Activated CD4-positive, alpha-beta T cell treated with anti-CD3 and anti-CD28 coated beads, Interleukin-2, amount 10 ng/mL, durations not matched to agents 7 days and 5 days (primary cell): Measurements from ENCODE around the gene TBC1D13. TPM values are rescaled to one million over a fixed set of nuclear protein-coding genes. Genes with fewer than 3 reads are reported as not detected.
"Not testable (repeated sequence)": the region's sequence is repeated elsewhere in the genome, so short reads cannot be mapped to it uniquely, and the experiment has no call there.

Source experiments
- CTCF ChIA-PET: fragments of 350-600 bp; sonication (Branson Sonifier 250); formaldehyde crosslinking; loops from one replicate; lab custom pipeline; 2021; ENCODE audit warnings: antibody characterized with exemption; lab: Charles Lee
- POLR2A ChIA-PET: fragments of 350-600 bp; sonication (Branson Sonifier 250); formaldehyde crosslinking; loops from one replicate; lab custom pipeline; 2021; ENCODE audit warnings: antibody characterized with exemption; lab: Charles Lee
- DNase-seq: peaks from one replicate; pipeline ENCODE4 v3.0.0-alpha.2; 2020
- H3K27ac Mint-ChIP-seq: one replicate; pipeline ENCODE4 v1.8.0; 2021; ENCODE audit warnings: mild to moderate bottlenecking, moderate library complexity, mixed read lengths
- H3K27me3 Mint-ChIP-seq: one replicate; pipeline ENCODE4 v1.8.0; 2021; ENCODE audit warnings: mixed read lengths
- H3K36me3 Mint-ChIP-seq: one replicate; pipeline ENCODE4 v1.8.0; 2021; ENCODE audit warnings: low read depth, mixed read lengths
- H3K4me1 Mint-ChIP-seq: one replicate; pipeline ENCODE4 v1.8.0; 2021; ENCODE audit warnings: mixed read lengths
- H3K4me3 Mint-ChIP-seq: one replicate; pipeline ENCODE4 v1.8.0; 2021; ENCODE audit warnings: mild to moderate bottlenecking, moderate library complexity, mixed read lengths
- H3K9me3 Mint-ChIP-seq: one replicate; pipeline ENCODE4 v1.8.0; 2021; ENCODE audit warnings: mixed read lengths
- total RNA-seq, 2 experiments: library from RNA; stranded (reverse); gene quantifications; one replicate each; pipeline ENCODE4 v1.2.3, GENCODE V29; 2021

The TBC1D13 gene
- total RNA-seq, 2 experiments from 2014 or later: 18.4 to 21.1 TPM

- ChIA-PET CTCF (interaction anchor here (0.8 to 1.4 kb wide), 4 partner anchors 23 to 116 kb away, joined by 3 to 6 read pairs (median 4); partner anchors contain the start of gene ENDOG), POLR2A (no interaction called here)
- Mint-ChIP-seq H3K27me3 (no peaks in the 10 kb centered on the region), H3K36me3 (peaks cover 5% of the 10 kb centered on the region), H3K4me1 (peaks cover 21% of the 10 kb centered on the region), H3K9me3 (no peaks in the 10 kb centered on the region), H3K27ac (peak overlapping the region; percentile 99), H3K4me3 (peak overlapping the region; percentile 88)
- DNase-seq: no peak
These were observed 16.6 kb upstream of the TBC1D13 start for GRCh38 chr9:128770286-128771030.

GRCh38 chr9:128771094-128771721 is 15.8 kb upstream of the TBC1D13 start:
- H3K4me1 Mint-ChIP-seq: peaks cover 21% of the 10 kb centered on the region
- peak overlapping the region; percentile 99 for H3K27ac Mint-ChIP-seq
- peak overlapping the region; percentile 88 for H3K4me3 Mint-ChIP-seq
- no peaks in the 10 kb centered on the region for H3K27me3 Mint-ChIP-seq
- peak; percentile 33 for DNase-seq
- POLR2A ChIA-PET: no interaction called here
- peaks cover 5% of the 10 kb centered on the region for H3K36me3 Mint-ChIP-seq
- CTCF ChIA-PET: interaction anchor here (0.5 to 1.4 kb wide), 5 partner anchors 22 to 127 kb away, joined by 3 to 6 read pairs (median 4); partner anchors contain the start of gene ENDOG
- H3K9me3 Mint-ChIP-seq: no peaks in the 10 kb centered on the region

- Mint-ChIP-seq H3K9me3 (no peaks in the 10 kb centered on the region), H3K4me3 (peak within 1 kb of the TSS; percentile 88), H3K27ac (peak within 1 kb of the TSS; percentile 99), H3K27me3 (no peaks in the 10 kb centered on the region), H3K4me1 (peaks cover 21% of the 10 kb centered on the region), H3K36me3 (peaks cover 5% of the 10 kb centered on the region)
- ChIA-PET CTCF (interaction anchor here (1.0 to 2.6 kb wide), 3 partner anchors 11 to 118 kb away, joined by 4 to 6 read pairs (median 5); partner anchors contain the start of gene ENDOG), POLR2A (no interaction called here)
- DNase-seq: peak; percentile 94
These were observed 15.1 kb upstream of the TBC1D13 start, which contains the start of gene ZER1 for GRCh38 chr9:128771745-128772519. Gene ZER1, minus strand, starts transcription at chr9:128771927. Its CDS starts 16,362 bp downstream, at chr9:128755565.

GRCh38 chr9:128773049-128773448 is 14.0 kb upstream of the TBC1D13 start:
- DNase-seq: no peak
- peak overlapping the region; percentile 99 for H3K27ac Mint-ChIP-seq
- H3K4me1 Mint-ChIP-seq: peaks cover 21% of the 10 kb centered on the region
- H3K4me3 Mint-ChIP-seq: peak overlapping the region; percentile 88
- H3K36me3 Mint-ChIP-seq: peaks cover 5% of the 10 kb centered on the region
- H3K27me3 Mint-ChIP-seq: no peaks in the 10 kb centered on the region
- H3K9me3 Mint-ChIP-seq: no peaks in the 10 kb centered on the region
- ChIA-PET POLR2A (no interaction called here), CTCF (interaction anchor here (0.6 to 2.6 kb wide), 4 partner anchors 9 to 576 kb away, joined by 3 to 5 read pairs (median 4); no protein-coding TSS in a partner anchor)

- no peaks in the 10 kb centered on the region for H3K27me3 Mint-ChIP-seq
- peaks cover 17% of the 10 kb centered on the region for H3K4me1 Mint-ChIP-seq
- H3K4me3 Mint-ChIP-seq: no peak overlapping the region
- H3K9me3 Mint-ChIP-seq: no peaks in the 10 kb centered on the region
- ChIA-PET POLR2A (no interaction called here), CTCF (no interaction called here)
- H3K27ac Mint-ChIP-seq: no peak overlapping the region
- H3K36me3 Mint-ChIP-seq: peaks cover 5% of the 10 kb centered on the region
- DNase-seq: no peak
These were observed 12.2 kb upstream of the TBC1D13 start for GRCh38 chr9:128774804-128775203.

GRCh38 chr9:128780093-128780492 is 7.0 kb upstream of the TBC1D13 start:
- CTCF ChIA-PET, H3K27me3 Mint-ChIP-seq, DNase-seq, H3K4me3 Mint-ChIP-seq, H3K9me3 Mint-ChIP-seq, H3K36me3 Mint-ChIP-seq, H3K4me1 Mint-ChIP-seq, POLR2A ChIA-PET, H3K27ac Mint-ChIP-seq: not testable (repeated sequence)

- ChIA-PET CTCF (interaction anchor here (1.4 to 1.8 kb wide), 2 partner anchors 8 to 36 kb away, joined by 5 to 6 read pairs; partner anchors contain the start of gene ENDOG), POLR2A (interaction anchor here (0.6 kb wide), 1 partner anchor 414 kb away, joined by 11 read pairs; no protein-coding TSS in a partner anchor)
- Mint-ChIP-seq H3K9me3 (peaks cover 4% of the 10 kb centered on the region), H3K4me3 (no peak overlapping the region), H3K4me1 (peaks cover under 1% of the 10 kb centered on the region), H3K27ac (no peak overlapping the region), H3K36me3 (peaks cover 1% of the 10 kb centered on the region), H3K27me3 (no peaks in the 10 kb centered on the region)
- DNase-seq: no peak
These were observed 5.6 kb upstream of the TBC1D13 start for GRCh38 chr9:128781187-128782070.

- peaks cover 4% of the 10 kb centered on the region for H3K9me3 Mint-ChIP-seq
- H3K27me3 Mint-ChIP-seq: no peaks in the 10 kb centered on the region
- H3K4me1 Mint-ChIP-seq: peaks cover 5% of the 10 kb centered on the region
- no peak for DNase-seq
- H3K4me3 Mint-ChIP-seq: no peak overlapping the region
- ChIA-PET CTCF (interaction anchor here (0.6 to 1.8 kb wide), 3 partner anchors 9 to 257 kb away, joined by 3 to 6 read pairs (median 5); partner anchors contain the start of gene ENDOG), POLR2A (no interaction called here)
- H3K36me3 Mint-ChIP-seq: peaks cover 1% of the 10 kb centered on the region
- H3K27ac Mint-ChIP-seq: no peak overlapping the region
These were observed 4.4 kb upstream of the TBC1D13 start for GRCh38 chr9:128782669-128783068.

- no peak for DNase-seq
- CTCF ChIA-PET: interaction anchor here (0.6 to 2.5 kb wide), 6 partner anchors 14 to 1168 kb away, joined by 3 to 12 read pairs (median 3); partner anchors contain the start of gene ENDOG
- Mint-ChIP-seq H3K9me3 (peaks cover 4% of the 10 kb centered on the region), H3K4me3 (no peak overlapping the region), H3K27me3 (no peaks in the 10 kb centered on the region), H3K4me1 (peaks cover 17% of the 10 kb centered on the region), H3K27ac (peak overlapping the region; percentile 14), H3K36me3 (peaks cover 1% of the 10 kb centered on the region)
- POLR2A ChIA-PET: interaction anchor here (0.7 kb wide), 1 partner anchor 51 kb away, joined by 4 read pairs; no protein-coding TSS in a partner anchor
These were observed 1.6 kb upstream of the TBC1D13 start for GRCh38 chr9:128785427-128785826.

GRCh38 chr9:128787659-128788058 is 606 bp downstream of the TBC1D13 start:
- ChIA-PET POLR2A (no interaction called here), CTCF (interaction anchor here (1.6 to 2.1 kb wide), 2 partner anchors 31 to 46 kb away, joined by 5 to 13 read pairs; partner anchors contain the start of gene ENDOG)
- peak; percentile 27 for DNase-seq
- Mint-ChIP-seq H3K9me3 (no peaks in the 10 kb centered on the region), H3K36me3 (peaks cover 3% of the 10 kb centered on the region), H3K4me1 (peaks cover 17% of the 10 kb centered on the region), H3K27ac (peak overlapping the region; percentile 94), H3K4me3 (peak overlapping the region; percentile 97), H3K27me3 (no peaks in the 10 kb centered on the region)

- POLR2A ChIA-PET: no interaction called here
- Mint-ChIP-seq H3K36me3 (peaks cover 10% of the 10 kb centered on the region), H3K4me3 (peak overlapping the region; percentile 97), H3K27ac (peak overlapping the region; percentile 76), H3K4me1 (peaks cover 19% of the 10 kb centered on the region), H3K27me3 (no peaks in the 10 kb centered on the region), H3K9me3 (no peaks in the 10 kb centered on the region)
- CTCF ChIA-PET: interaction anchor here (0.6 to 2.1 kb wide), 6 partner anchors 15 to 139 kb away, joined by 3 to 13 read pairs (median 4); partner anchors contain the start of gene ENDOG
- no peak for DNase-seq
These were observed 1.4 kb downstream of the TBC1D13 start for GRCh38 chr9:128788445-128788844.
